Natural killer cell (primary cell): ENCODE results near the gene SF3A2. TPM values are rescaled to one million over a fixed set of nuclear protein-coding genes. Genes with fewer than 3 reads are reported as not detected.

ENCODE experiments used
- ATAC-seq, 3 donors: fragments of 150-1000 bp in 2 of 3; fragments of 200-7000 bp in 1 of 3; cut with Tn5 transposase; 1 replicate in 1 of 3; 2 replicates in 2 of 3; pipeline ENCODE4 v1.10.0; 2021; ENCODE audit warnings: mild to moderate bottlenecking in 2 of 3, moderate library complexity in 2 of 3
- DNase-seq, 2 donors: peaks; one replicate each; pipeline versions ENCODE4 v3.0.0 to v3.0.0-alpha.2; 2013 to 2021; ENCODE audit warnings: mixed read lengths in 1 of 2
- H3K27ac ChIP-seq: one replicate; pipeline ENCODE4 v1.5.1; 2013; ENCODE audit warnings: mild to moderate bottlenecking, low read length
- H3K27me3 ChIP-seq: one replicate; pipeline ENCODE4 v1.6.1; 2013; ENCODE audit warnings: low read length; ENCODE audit not compliant: control insufficient read depth, insufficient read depth
- H3K36me3 ChIP-seq: one replicate; pipeline ENCODE4 v1.6.1; 2013; ENCODE audit warnings: low read length; ENCODE audit not compliant: control insufficient read depth, insufficient read depth
- H3K4me1 ChIP-seq: one replicate; pipeline ENCODE4 v1.6.1; 2013; ENCODE audit warnings: low read length; ENCODE audit not compliant: control insufficient read depth, insufficient read depth
- H3K4me3 ChIP-seq: one replicate; pipeline ENCODE4 v1.5.1; 2013; ENCODE audit warnings: low read length
- H3K9me3 ChIP-seq: one replicate; pipeline ENCODE4 v1.6.1; 2013; ENCODE audit warnings: low read length; ENCODE audit not compliant: control insufficient read depth, insufficient read depth
- H3K27ac Mint-ChIP-seq, 2 donors: one replicate each; pipeline ENCODE4 v1.8.0; 2022; ENCODE audit warnings: mild to moderate bottlenecking in 2 of 2, mixed read lengths in 2 of 2, moderate library complexity in 1 of 2
- H3K27me3 Mint-ChIP-seq, 2 donors: one replicate each; pipeline ENCODE4 v1.8.0; 2022; ENCODE audit warnings: low read depth in 2 of 2, mixed read lengths in 2 of 2
- H3K36me3 Mint-ChIP-seq: one replicate; pipeline ENCODE4 v1.8.0; 2022; ENCODE audit warnings: mixed read lengths
- H3K4me1 Mint-ChIP-seq, 2 donors: one replicate each; pipeline ENCODE4 v1.8.0; 2022; ENCODE audit warnings: mixed read lengths in 2 of 2
- H3K4me3 Mint-ChIP-seq: one replicate; pipeline ENCODE4 v1.8.0; 2022; ENCODE audit warnings: mild to moderate bottlenecking, moderate library complexity, mixed read lengths
- H3K9me3 Mint-ChIP-seq, 2 donors: one replicate each; pipeline ENCODE4 v1.8.0; 2022; ENCODE audit warnings: mixed read lengths in 2 of 2
- CTCF ChIP-seq: fragments of 200-600 bp; IDR thresholded peaks from one replicate; pipeline ENCODE4 v1.8.0; 2022; ENCODE audit warnings: antibody characterized with exemption
- WGBS: methylation state at CpG from one replicate; pipeline ENCODE4 v1.1.7; 2013; ENCODE audit warnings: missing lambda C conversion rate; ENCODE audit not compliant: insufficient coverage; 5-methylcytosine and 5-hydroxymethylcytosine counted together
- intact Hi-C: fragments of 100-400 bp; cut with micrococcal nuclease; formaldehyde crosslinking; loops from one replicate; pipeline ENCODE4 v1.14.2; 2022
- total RNA-seq, 4 donors: library from RNA; stranded (reverse); fragments of 120-200 nt in 1 of 4; gene quantifications; one replicate each; pipeline versions ENCODE4 v1.2.3 to v1.2.4, GENCODE V29; 2013 to 2022

The SF3A2 gene
- total RNA-seq, 3 donors from 2014 or later (not counting 1 experiment from before 2014, with no cell fraction given) = 143 to 165 (median 147) TPM

- no peak overlapping the region for H3K27ac Mint-ChIP-seq
- H3K27me3 Mint-ChIP-seq = no peaks in the 10 kb centered on the region
- no peaks in the 10 kb centered on the region for H3K27me3 ChIP-seq
- H3K9me3 Mint-ChIP-seq = no peaks in the 10 kb centered on the region
- H3K36me3 ChIP-seq = peaks cover 65% of the 10 kb centered on the region
- H3K36me3 Mint-ChIP-seq = no peaks in the 10 kb centered on the region
- H3K4me3 Mint-ChIP-seq = no peak overlapping the region
- no peak for DNase-seq
- H3K4me1 Mint-ChIP-seq = peaks cover 0 to 10% of the 10 kb centered on the region in 2 donors
- ATAC-seq = no peak
- peaks cover 3% of the 10 kb centered on the region for H3K4me1 ChIP-seq
- H3K4me3 ChIP-seq = no peak overlapping the region
- no peak for TF ChIP-seq CTCF
- intact Hi-C loops = no loop called here
- no peaks in the 10 kb centered on the region for H3K9me3 ChIP-seq
- WGBS = 96% methylated on average over 21 of the region's 21 CpGs
- no peak overlapping the region for H3K27ac ChIP-seq
Observed at GRCh38 chr19:2212861-2213711, 23.5 kb upstream of the SF3A2 start.

GRCh38 chr19:2213799-2214198 is 22.8 kb upstream of the SF3A2 start:
- no peaks in the 10 kb centered on the region for H3K9me3 Mint-ChIP-seq
- intact Hi-C loops = no loop called here

GRCh38 chr19:2214251-2214650 is 22.4 kb upstream of the SF3A2 start:
- 96% methylated on average over 17 of the region's 17 CpGs for WGBS
- no peaks in the 10 kb centered on the region for H3K4me1 ChIP-seq
- H3K36me3 ChIP-seq = peaks cover 63% of the 10 kb centered on the region
- intact Hi-C loops = no loop called here
- no peaks in the 10 kb centered on the region for H3K9me3 Mint-ChIP-seq
- DNase-seq (no peak), ATAC-seq (no peak)
- no peaks in the 10 kb centered on the region for H3K36me3 Mint-ChIP-seq
- H3K4me3 ChIP-seq = no peak overlapping the region
- H3K27me3 Mint-ChIP-seq = no peaks in the 10 kb centered on the region
- TF ChIP-seq CTCF = no peak
- no peak overlapping the region for H3K27ac Mint-ChIP-seq
- no peak overlapping the region for H3K27ac ChIP-seq
- peaks cover 0 to 5% of the 10 kb centered on the region in 2 donors for H3K4me1 Mint-ChIP-seq
- no peak overlapping the region for H3K4me3 Mint-ChIP-seq
- no peaks in the 10 kb centered on the region for H3K27me3 ChIP-seq
- no peaks in the 10 kb centered on the region for H3K9me3 ChIP-seq

More at GRCh38 chr19:2213799-2214198, 22.8 kb upstream of the SF3A2 start:
- Mint-ChIP-seq H3K36me3 (no peaks in the 10 kb centered on the region), H3K27me3 (no peaks in the 10 kb centered on the region), H3K27ac (no peak overlapping the region), H3K4me1 (peaks cover 0 to 7% of the 10 kb centered on the region in 2 donors), H3K4me3 (no peak overlapping the region)
- Histone ChIP-seq H3K9me3 (no peaks in the 10 kb centered on the region), H3K36me3 (peaks cover 64% of the 10 kb centered on the region), H3K27ac (no peak overlapping the region), H3K4me3 (no peak overlapping the region), H3K27me3 (no peaks in the 10 kb centered on the region), H3K4me1 (no peaks in the 10 kb centered on the region)
- 96% methylated on average over 26 of the region's 26 CpGs for WGBS
- ATAC-seq (no peak), DNase-seq (no peak)
- TF ChIP-seq CTCF = no peak
